ENCODE data around the gene ZNF76. TPM values are rescaled to one million over a fixed set of nuclear protein-coding genes. Genes with fewer than 3 reads are reported as not detected.

ZNF76 gene
- total and polyA plus RNA-seq, 10 of the 15 experiments (the other 5 are each of a cell fraction or from before 2014, with no cell fraction given) = 2.8 to 41.0 (median 24.8) TPM

GRCh38 chr6:35224720-35225119, 34.8 kb upstream of the ZNF76 start:
- in situ Hi-C loops (cut with MboI) = no loop called here
- no peak overlapping the region for H3K9ac ChIP-seq (ENCODE audit: control insufficient read depth, insufficient read depth, low read length)
- no peaks in the 10 kb centered on the region for H3K9me3 ChIP-seq (replicated peaks; ENCODE audit: control insufficient read depth, insufficient read depth, low read length)
- no TSS peak for BruUV-seq (replicated peaks)
- H3K79me2 ChIP-seq (ENCODE audit: control insufficient read depth, insufficient read depth, low read length) = no peaks in the 10 kb centered on the region
- intact Hi-C loops (cut with micrococcal nuclease; ENCODE audit: unreplicated experiment) = no loop called here
- CTCF ChIA-PET = interaction anchor here (1.4 to 1.5 kb wide), 2 partner anchors 16 to 20 kb away, joined by 4 read pairs; no protein-coding TSS in a partner anchor
- H3K4me3 ChIP-seq = no peak overlapping the region
- H2AFZ ChIP-seq (ENCODE audit: control insufficient read depth, low read depth, low read length) = no peak overlapping the region
- POLR2A ChIA-PET = no interaction called here
- SMC1A ChIA-PET (ENCODE audit: uncharacterized antibody, unreplicated experiment) = no interaction called here
- FAIRE-seq (no peak), DNase-seq (ENCODE audit: low read depth, low spot score) (no peak), ATAC-seq (no peak)
- H3K27me3 ChIP-seq (replicated peaks in 1 of 2; ENCODE audit: control insufficient read depth in 2 of 2, insufficient read depth in 2 of 2, low read length in 1 of 2) = no peaks in the 10 kb centered on the region
- no peaks in the 10 kb centered on the region for H4K20me1 ChIP-seq (ENCODE audit: control insufficient read depth, insufficient read depth)
- no peak overlapping the region for H3K27ac ChIP-seq (ENCODE audit: control insufficient read depth, insufficient read depth)
- 55% methylated on average over 4 of the region's 4 CpGs for WGBS (ENCODE audit: insufficient coverage, insufficient replicate concordance, low lambda C conversion rate, missing lambda C conversion rate)
- RAD21 ChIA-PET (ENCODE audit: unreplicated experiment) = no interaction called here
- H3K4me2 ChIP-seq (ENCODE audit: control insufficient read depth, insufficient read depth) = no peak overlapping the region
- no peaks in the 10 kb centered on the region for H3K4me1 ChIP-seq (ENCODE audit: control insufficient read depth, insufficient read depth, low read length)
- no peaks in the 10 kb centered on the region for H3K36me3 ChIP-seq (ENCODE audit: control insufficient read depth in 2 of 2, insufficient read depth in 2 of 2, low read length in 1 of 2)
- no peak for TF ChIP-seq ZZZ3 (IDR thresholded peaks at IDR 0.05; ENCODE audit: control insufficient read depth, insufficient read length, low read depth)
- no peak for TF ChIP-seq MEF2A (IDR thresholded peaks at IDR 0.05; ENCODE audit: insufficient read depth, low read depth, low read length)
- TF ChIP-seq SIN3A (IDR thresholded peaks at IDR 0.05; ENCODE audit: low read depth, low read length) = no peak
- no peak for TF ChIP-seq KAT2A (conservative IDR thresholded peaks at IDR 0.05; ENCODE audit: control insufficient read depth, low read depth, low read length)
- TF ChIP-seq SKIL (IDR thresholded peaks at IDR 0.05; ENCODE audit: low read depth, poor library complexity, severe bottlenecking) = no peak
- no peak for TF ChIP-seq NR2C2 (IDR thresholded peaks at IDR 0.05; ENCODE audit: borderline replicate concordance, control insufficient read depth, insufficient read length, low read depth)
- TF ChIP-seq, protein P1, sequence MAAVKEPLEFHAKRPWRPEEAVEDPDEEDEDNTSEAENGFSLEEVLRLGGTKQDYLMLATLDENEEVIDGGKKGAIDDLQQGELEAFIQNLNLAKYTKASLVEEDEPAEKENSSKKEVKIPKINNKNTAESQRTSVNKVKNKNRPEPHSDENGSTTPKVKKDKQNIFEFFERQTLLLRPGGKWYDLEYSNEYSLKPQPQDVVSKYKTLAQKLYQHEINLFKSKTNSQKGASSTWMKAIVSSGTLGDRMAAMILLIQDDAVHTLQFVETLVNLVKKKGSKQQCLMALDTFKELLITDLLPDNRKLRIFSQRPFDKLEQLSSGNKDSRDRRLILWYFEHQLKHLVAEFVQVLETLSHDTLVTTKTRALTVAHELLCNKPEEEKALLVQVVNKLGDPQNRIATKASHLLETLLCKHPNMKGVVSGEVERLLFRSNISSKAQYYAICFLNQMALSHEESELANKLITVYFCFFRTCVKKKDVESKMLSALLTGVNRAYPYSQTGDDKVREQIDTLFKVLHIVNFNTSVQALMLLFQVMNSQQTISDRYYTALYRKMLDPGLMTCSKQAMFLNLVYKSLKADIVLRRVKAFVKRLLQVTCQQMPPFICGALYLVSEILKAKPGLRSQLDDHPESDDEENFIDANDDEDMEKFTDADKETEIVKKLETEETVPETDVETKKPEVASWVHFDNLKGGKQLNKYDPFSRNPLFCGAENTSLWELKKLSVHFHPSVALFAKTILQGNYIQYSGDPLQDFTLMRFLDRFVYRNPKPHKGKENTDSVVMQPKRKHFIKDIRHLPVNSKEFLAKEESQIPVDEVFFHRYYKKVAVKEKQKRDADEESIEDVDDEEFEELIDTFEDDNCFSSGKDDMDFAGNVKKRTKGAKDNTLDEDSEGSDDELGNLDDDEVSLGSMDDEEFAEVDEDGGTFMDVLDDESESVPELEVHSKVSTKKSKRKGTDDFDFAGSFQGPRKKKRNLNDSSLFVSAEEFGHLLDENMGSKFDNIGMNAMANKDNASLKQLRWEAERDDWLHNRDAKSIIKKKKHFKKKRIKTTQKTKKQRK (IDR thresholded peaks at IDR 0.05; ENCODE audit: low read depth, low read length) = no peak
- TF ChIP-seq NKRF (conservative IDR thresholded peaks at IDR 0.05) = no peak
- TF ChIP-seq, protein P2, sequence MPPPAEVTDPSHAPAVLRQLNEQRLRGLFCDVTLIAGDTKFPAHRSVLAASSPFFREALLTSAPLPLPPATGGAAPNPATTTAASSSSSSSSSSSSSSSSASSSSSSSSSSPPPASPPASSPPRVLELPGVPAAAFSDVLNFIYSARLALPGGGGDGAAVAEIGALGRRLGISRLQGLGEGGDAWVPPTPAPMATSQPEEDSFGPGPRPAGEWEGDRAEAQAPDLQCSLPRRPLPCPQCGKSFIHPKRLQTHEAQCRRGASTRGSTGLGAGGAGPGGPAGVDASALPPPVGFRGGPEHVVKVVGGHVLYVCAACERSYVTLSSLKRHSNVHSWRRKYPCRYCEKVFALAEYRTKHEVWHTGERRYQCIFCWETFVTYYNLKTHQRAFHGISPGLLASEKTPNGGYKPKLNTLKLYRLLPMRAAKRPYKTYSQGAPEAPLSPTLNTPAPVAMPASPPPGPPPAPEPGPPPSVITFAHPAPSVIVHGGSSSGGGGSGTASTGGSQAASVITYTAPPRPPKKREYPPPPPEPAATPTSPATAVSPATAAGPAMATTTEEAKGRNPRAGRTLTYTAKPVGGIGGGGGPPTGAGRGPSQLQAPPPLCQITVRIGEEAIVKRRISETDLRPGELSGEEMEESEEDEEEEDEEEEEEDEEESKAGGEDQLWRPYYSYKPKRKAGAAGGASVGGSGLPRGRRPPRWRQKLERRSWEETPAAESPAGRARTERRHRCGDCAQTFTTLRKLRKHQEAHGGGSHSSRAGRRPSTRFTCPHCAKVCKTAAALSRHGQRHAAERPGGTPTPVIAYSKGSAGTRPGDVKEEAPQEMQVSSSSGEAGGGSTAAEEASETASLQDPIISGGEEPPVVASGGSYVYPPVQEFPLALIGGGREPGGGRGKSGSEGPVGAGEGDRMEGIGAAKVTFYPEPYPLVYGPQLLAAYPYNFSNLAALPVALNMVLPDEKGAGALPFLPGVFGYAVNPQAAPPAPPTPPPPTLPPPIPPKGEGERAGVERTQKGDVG (CRISPR knock-in tag; IDR thresholded peaks at IDR 0.05) = no peak
- TF ChIP-seq PBX3 (IDR thresholded peaks at IDR 0.05; ENCODE audit: insufficient replicate concordance, low read depth, low read length) = no peak
- TF ChIP-seq CBFB (IDR thresholded peaks at IDR 0.05; ENCODE audit: low read depth) = no peak
- no peak for TF ChIP-seq ASH2L (IDR thresholded peaks at IDR 0.05; ENCODE audit: borderline replicate concordance, low read depth)

Data from GM12878 (cell line).